Liver (tissue), 3 donors: ENCODE measurements around the gene LONRF2.

ENCODE experiments used
- CTCF ChIP-seq: fragments of 150-350 bp; IDR thresholded peaks from 2 replicates; pipeline ENCODE4 v1.5.1; 2017; ENCODE audit warnings: improper control_type of control experiment, low read depth, low read length; ENCODE audit not compliant: missing input control
- FOXA1 ChIP-seq: IDR thresholded peaks from 2 replicates; pipeline ENCODE4 v1.6.1; 2016; ENCODE audit warnings: antibody characterized with exemption
- SP1 ChIP-seq: IDR thresholded peaks from 2 replicates; pipeline ENCODE4 v1.6.1; 2018; ENCODE audit warnings: antibody characterized with exemption, mild to moderate bottlenecking
- TAF1 ChIP-seq: conservative IDR thresholded peaks from 2 replicates; pipeline ENCODE4 v1.6.1; 2016; ENCODE audit warnings: antibody characterized with exemption, mild to moderate bottlenecking
- TF ChIP-seq, protein P1 (sequence below): IDR thresholded peaks from 2 replicates; pipeline ENCODE4 v1.6.1; 2016; ENCODE audit warnings: antibody characterized with exemption, mild to moderate bottlenecking
- donor health status: healthy.
- donor health status: healthy.

- TF ChIP-seq CTCF, result no peak
- TF ChIP-seq, protein P1, sequence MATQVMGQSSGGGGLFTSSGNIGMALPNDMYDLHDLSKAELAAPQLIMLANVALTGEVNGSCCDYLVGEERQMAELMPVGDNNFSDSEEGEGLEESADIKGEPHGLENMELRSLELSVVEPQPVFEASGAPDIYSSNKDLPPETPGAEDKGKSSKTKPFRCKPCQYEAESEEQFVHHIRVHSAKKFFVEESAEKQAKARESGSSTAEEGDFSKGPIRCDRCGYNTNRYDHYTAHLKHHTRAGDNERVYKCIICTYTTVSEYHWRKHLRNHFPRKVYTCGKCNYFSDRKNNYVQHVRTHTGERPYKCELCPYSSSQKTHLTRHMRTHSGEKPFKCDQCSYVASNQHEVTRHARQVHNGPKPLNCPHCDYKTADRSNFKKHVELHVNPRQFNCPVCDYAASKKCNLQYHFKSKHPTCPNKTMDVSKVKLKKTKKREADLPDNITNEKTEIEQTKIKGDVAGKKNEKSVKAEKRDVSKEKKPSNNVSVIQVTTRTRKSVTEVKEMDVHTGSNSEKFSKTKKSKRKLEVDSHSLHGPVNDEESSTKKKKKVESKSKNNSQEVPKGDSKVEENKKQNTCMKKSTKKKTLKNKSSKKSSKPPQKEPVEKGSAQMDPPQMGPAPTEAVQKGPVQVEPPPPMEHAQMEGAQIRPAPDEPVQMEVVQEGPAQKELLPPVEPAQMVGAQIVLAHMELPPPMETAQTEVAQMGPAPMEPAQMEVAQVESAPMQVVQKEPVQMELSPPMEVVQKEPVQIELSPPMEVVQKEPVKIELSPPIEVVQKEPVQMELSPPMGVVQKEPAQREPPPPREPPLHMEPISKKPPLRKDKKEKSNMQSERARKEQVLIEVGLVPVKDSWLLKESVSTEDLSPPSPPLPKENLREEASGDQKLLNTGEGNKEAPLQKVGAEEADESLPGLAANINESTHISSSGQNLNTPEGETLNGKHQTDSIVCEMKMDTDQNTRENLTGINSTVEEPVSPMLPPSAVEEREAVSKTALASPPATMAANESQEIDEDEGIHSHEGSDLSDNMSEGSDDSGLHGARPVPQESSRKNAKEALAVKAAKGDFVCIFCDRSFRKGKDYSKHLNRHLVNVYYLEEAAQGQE, result no peak
- no peak for TF ChIP-seq TAF1
- TF ChIP-seq FOXA1, result no peak
- TF ChIP-seq SP1, result no peak
Observed at GRCh38 chr2:100256416-100256815, 65.9 kb downstream of the LONRF2 start.
